Measurements from ENCODE around the gene OSBPL1A. TPM values are rescaled to one million over a fixed set of nuclear protein-coding genes. Genes with fewer than 3 reads are reported as not detected.
A peak's percentile ranks its signal among the peaks of the same experiment; 100 is the strongest.

Gene OSBPL1A
- total RNA-seq, 2 donors from 2014 or later: 39.8 to 50.7 TPM

GRCh38 chr18:24244698-24245097 is 152.9 kb downstream of the OSBPL1A start:
- intact Hi-C loops (cut with DNase I, micrococcal nuclease): no loop called here
- no peak for DNase-seq
- no peak for ATAC-seq

- DNase-seq: no peak
- ATAC-seq: no peak
- intact Hi-C loops (cut with DNase I, micrococcal nuclease): no loop called here
Measured at GRCh38 chr18:24243677-24244076, 153.9 kb downstream of the OSBPL1A start.

- intact Hi-C loops (cut with DNase I, micrococcal nuclease): no loop called here
- DNase-seq (no peak), ATAC-seq (no peak)
Measured at GRCh38 chr18:24239341-24239740, 158.3 kb downstream of the OSBPL1A start.

- no peak for ATAC-seq
- no peak for DNase-seq
- intact Hi-C loops (cut with DNase I, micrococcal nuclease): no loop called here
Measured at GRCh38 chr18:24238387-24238786, 159.2 kb downstream of the OSBPL1A start.

GRCh38 chr18:24234850-24235418 is 162.7 kb downstream of the OSBPL1A start:
- ATAC-seq (no peak), DNase-seq (no peak)
- intact Hi-C loops (cut with DNase I, micrococcal nuclease): no loop called here

GRCh38 chr18:24234330-24234729 is 163.3 kb downstream of the OSBPL1A start:
- intact Hi-C loops (cut with DNase I, micrococcal nuclease): no loop called here
- DNase-seq (no peak), ATAC-seq (no peak)

- ATAC-seq (no peak), DNase-seq (no peak)
- intact Hi-C loops (cut with DNase I, micrococcal nuclease): no loop called here
Measured at GRCh38 chr18:24232800-24233199, 164.8 kb downstream of the OSBPL1A start.

GRCh38 chr18:24231773-24232735 is 165.6 kb downstream of the OSBPL1A start:
- ATAC-seq: peak; percentile 38
- DNase-seq: no peak
- intact Hi-C loops (cut with DNase I, micrococcal nuclease): no loop called here

GRCh38 chr18:24230766-24231165 is 166.9 kb downstream of the OSBPL1A start:
- ATAC-seq (peak; percentile 52), DNase-seq (no peak)
- intact Hi-C loops (cut with DNase I, micrococcal nuclease): no loop called here

GRCh38 chr18:24228667-24229041 is 169.0 kb downstream of the OSBPL1A start:
- intact Hi-C loops (cut with DNase I, micrococcal nuclease): no loop called here
- DNase-seq (peak in 1 of 2 donors; percentile 11), ATAC-seq (peak; percentile 60)

GRCh38 chr18:24227977-24228666 is 169.5 kb downstream of the OSBPL1A start:
- no peak for DNase-seq
- intact Hi-C loops (cut with DNase I, micrococcal nuclease): no loop called here
- peak; percentile 78 for ATAC-seq

GRCh38 chr18:24220318-24220688 is 177.3 kb downstream of the OSBPL1A start:
- intact Hi-C loops (cut with DNase I, micrococcal nuclease): no loop called here
- no peak for ATAC-seq

GRCh38 chr18:24219561-24220317 is 177.9 kb downstream of the OSBPL1A start:
- intact Hi-C loops (cut with DNase I, micrococcal nuclease): no loop called here
- no peak for DNase-seq
- ATAC-seq: no peak

More at GRCh38 chr18:24220318-24220688, 177.3 kb downstream of the OSBPL1A start:
- no peak for DNase-seq

GRCh38 chr18:24214913-24215312 is 182.7 kb downstream of the OSBPL1A start:
- peak; percentile 46 for ATAC-seq
- no peak for DNase-seq
- intact Hi-C loops (cut with DNase I, micrococcal nuclease): no loop called here

GRCh38 chr18:24214144-24214543 is 183.5 kb downstream of the OSBPL1A start:
- ATAC-seq (no peak), DNase-seq (no peak)
- intact Hi-C loops (cut with DNase I, micrococcal nuclease): no loop called here

GRCh38 chr18:24212939-24213338 is 184.7 kb downstream of the OSBPL1A start:
- intact Hi-C loops (cut with DNase I, micrococcal nuclease): no loop called here
- DNase-seq (no peak), ATAC-seq (peak; percentile 20)

- intact Hi-C loops (cut with DNase I, micrococcal nuclease): no loop called here
- ATAC-seq: no peak
- DNase-seq: no peak
Measured at GRCh38 chr18:24209558-24209957, 188.1 kb downstream of the OSBPL1A start.

- ATAC-seq: no peak
- intact Hi-C loops (cut with DNase I, micrococcal nuclease): no loop called here
Measured at GRCh38 chr18:24208270-24209035, 189.2 kb downstream of the OSBPL1A start.

More at GRCh38 chr18:24208270-24209035, 189.2 kb downstream of the OSBPL1A start:
- DNase-seq: no peak

Data from left colon (tissue), 2 donors.